ENCODE results near the gene EGLN3.

GRCh38 chr14:33904609-33905008, 46.3 kb downstream of the EGLN3 start:
- TF ChIP-seq PATZ1 (CRISPR knock-in tag; IDR thresholded peaks at IDR 0.05; ENCODE audit: borderline replicate concordance) (no peak), TCF4 (CRISPR knock-in tag; IDR thresholded peaks at IDR 0.05; ENCODE audit: borderline replicate concordance) (no peak), CSRNP3 (CRISPR knock-in tag; IDR thresholded peaks at IDR 0.05) (no peak), ARNTL (CRISPR knock-in tag; IDR thresholded peaks at IDR 0.05; ENCODE audit: borderline replicate concordance, low read depth) (no peak), CREB5 (CRISPR knock-in tag; IDR thresholded peaks at IDR 0.05; ENCODE audit: low read depth) (no peak), BACH2 (CRISPR knock-in tag; IDR thresholded peaks at IDR 0.05; ENCODE audit: borderline replicate concordance) (no peak)
